NCI-H1930 (cell line): Measurements from ENCODE around the gene RAD21L1.
"Not testable (repeated sequence)": the region's sequence is repeated elsewhere in the genome, so short reads cannot be mapped to it uniquely, and the experiment has no call there.

Experiments
- DNase-seq, 2 experiments: peaks; one replicate each; lab custom pipeline; 2025; lab: John Stamatoyannopoulos, UW

RAD21L1 gene

DNA sequence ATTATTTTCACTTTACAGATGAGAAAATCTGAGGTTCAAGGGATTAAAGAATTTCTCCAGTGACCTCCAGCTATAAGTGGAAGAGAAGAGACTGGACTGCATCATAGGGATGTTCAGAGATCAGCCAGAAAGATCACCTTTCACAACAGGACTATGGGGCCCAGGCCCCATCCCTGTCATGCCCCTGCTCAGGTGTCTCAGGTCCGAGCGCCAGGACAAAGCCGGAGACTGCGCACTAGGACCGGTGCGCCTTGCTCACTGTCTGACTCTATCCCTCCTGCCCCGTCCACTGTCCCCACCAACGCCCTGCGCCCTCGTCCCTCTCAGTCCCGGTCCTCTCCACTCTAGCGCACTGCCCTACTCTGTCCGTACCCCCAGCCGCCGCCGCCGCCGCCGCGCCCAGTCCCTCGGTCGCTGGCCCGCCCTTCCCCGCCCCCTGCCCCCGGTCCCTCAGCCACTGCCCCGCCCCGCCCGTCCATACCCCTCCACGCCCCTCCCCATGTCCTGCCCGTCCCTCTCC lies 521 bp upstream of the RAD21L1 start:
- DNase-seq, result peak; percentile 50 to 57

DNA sequence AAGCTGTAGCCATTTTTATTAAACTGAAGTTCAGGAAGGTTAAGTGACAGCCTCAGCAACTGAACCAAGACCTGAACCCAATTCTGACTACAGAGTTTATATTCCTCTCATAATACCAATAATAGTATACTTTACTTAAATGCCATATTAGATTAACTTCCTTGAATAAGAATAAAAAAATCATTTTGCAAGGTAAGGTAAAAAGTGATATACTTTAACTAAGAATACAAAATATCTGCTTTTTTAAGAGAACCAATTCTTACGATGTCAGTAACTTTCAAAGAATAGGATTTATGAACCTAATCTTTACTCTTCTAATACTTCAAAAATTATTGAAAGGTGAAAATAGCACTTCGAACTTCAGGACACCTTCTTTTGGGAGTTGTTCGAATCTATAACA lies 3.7 kb downstream of the RAD21L1 start:
- no peak for DNase-seq

DNA sequence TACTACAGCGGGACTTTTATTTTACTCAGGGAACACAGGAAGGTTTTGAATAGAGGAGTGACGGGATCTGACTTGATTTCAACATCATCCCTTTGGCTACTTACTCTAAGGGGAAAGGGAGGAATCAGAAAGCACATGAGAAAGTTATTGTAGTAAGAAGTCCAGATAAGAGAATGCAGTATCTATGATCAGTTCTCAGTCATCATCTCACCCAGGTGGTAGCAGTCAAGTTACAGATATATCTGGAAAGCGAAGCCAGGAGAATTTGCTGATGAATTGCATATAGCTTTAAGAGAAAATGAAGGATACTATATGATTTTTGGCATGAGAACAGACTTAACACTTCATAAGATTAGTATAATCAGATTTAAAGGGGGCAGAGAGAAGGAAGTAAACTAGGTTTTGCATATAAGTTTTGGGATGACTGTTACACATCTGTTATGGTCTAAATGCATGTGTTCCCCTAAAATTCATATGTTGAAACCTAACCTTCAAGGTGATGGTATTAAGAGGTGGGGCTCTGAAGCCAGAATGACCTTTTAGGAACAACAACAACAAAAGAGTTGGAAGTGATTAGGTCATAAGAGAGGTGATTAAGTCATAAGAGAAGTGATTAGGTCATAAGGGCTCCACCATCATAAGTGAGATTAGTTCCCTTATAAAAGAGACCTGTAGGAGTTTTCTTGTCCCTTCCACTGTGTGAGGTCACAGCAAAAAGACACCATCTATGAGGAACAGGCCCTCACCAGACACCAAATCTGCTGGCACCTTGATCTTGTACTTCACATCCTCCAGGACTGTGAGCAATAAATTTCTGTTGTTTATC lies 6.7 kb downstream of the RAD21L1 start:
- no peak for DNase-seq

DNA sequence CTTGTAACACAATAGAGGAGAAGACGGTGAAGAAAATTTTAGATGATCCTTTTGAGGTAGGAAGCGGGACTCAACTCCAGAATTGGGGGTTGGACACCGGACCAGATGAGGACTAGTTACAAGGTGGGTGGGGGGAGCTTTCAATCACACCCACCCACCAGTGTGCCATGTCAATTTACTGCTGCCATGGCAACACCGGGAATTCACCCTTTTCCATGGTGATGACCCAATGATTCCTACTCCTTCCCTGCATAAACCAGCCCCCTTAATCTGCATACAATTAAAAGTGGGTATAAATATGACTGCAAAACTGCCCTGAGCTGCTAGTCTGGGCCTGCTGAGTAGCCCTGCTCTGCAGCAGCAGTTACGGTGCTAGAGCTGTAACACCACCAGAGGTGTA lies 14.7 kb downstream of the RAD21L1 start:
- no peak for DNase-seq

DNA sequence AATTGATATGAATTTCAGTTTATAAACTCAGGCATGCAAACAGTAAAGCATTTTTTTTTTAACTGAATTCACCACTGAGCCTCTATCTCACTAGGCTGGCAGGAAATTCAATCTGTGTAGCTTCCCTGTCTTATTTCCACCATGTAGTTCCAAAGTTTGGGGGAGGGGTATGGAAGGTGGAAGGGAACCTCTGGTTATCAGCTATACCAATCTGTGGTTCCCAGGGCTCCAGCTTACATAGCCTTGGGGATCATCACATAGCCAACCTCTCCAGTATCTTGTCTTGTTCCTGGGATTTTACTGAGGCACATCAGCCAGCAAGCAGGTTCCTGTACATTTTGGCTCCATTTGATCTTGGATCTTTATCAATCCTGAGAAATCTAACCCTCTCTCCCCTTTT lies 15.6 kb downstream of the RAD21L1 start:
- DNase-seq, result no peak

DNA sequence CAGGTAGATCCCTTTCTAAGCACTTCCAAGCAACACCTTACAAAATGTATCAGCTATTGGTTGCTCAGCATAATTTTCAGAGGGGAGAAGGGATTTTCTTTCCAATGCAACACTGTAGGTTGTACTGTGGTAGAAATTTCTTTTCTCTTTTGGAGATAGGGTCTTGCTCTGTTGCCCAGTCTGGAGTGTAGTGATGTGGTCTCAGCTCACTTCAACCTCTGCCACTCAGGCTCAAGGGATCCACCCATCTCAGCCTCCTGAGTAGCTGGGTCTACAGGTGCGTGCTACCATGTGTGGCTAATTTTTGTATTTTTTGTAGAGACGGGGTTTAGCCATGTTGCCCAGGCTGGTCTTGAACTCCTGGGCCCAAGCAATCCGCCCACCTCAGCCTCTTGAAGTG lies 16.3 kb downstream of the RAD21L1 start:
- DNase-seq, result no peak

DNA sequence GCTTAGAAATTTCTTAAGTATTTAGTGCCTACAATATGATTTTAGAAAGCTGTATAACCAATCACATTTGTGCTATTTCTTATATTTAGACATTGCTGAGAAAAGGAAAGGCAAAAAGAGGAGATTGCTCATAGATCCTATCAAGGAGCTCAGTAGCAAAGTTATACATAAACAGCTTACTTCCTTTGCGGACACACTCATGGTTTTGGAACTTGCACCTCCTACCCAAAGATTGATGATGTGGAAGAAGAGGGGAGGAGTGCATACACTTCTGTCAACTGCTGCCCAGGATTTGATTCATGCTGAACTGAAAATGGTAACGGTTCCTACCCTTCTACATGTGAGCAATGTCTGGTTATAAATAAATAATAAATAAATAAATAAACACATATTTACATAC lies 16.7 kb downstream of the RAD21L1 start:
- DNase-seq, result no peak

DNA sequence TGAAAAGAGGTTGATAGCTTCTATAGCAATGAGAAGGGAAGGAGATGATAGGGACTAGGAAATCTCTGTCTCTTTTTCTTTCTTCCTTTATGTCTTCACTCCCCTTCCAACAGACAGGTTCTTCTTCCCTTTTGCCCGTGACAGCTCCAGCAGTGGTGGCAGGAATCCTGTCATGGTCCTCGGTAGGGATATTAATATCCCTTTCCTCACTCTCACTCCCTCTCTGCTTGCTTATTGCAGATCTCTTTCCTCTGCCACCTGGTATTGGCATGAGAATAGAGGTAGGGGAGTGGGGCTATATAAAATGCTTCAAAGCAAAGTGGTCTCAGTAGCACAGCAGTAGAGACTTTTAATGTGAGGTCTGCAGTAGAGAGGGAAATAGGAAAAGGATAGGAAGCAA lies 19.7 kb downstream of the RAD21L1 start:
- DNase-seq, result no peak

DNA sequence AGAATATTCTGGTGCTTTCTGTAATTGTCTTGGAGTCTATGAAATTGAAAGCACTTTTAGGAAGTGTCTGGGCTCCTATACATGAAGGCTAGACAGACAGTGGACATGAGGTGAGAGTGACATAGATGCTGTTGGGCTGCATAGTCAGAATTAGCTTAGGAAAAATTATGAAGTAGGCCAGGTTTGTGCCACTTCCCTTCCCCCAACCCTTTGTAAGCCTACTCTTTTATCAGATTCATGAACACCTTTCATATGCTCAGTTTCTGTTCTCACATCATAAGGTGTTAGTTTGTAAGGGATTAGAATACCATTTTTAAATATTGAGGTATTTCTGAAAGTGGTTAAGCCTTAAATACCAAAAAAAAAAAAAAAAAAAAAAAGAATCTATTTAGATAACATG lies 21.8 kb downstream of the RAD21L1 start:
- DNase-seq, result no peak

DNA sequence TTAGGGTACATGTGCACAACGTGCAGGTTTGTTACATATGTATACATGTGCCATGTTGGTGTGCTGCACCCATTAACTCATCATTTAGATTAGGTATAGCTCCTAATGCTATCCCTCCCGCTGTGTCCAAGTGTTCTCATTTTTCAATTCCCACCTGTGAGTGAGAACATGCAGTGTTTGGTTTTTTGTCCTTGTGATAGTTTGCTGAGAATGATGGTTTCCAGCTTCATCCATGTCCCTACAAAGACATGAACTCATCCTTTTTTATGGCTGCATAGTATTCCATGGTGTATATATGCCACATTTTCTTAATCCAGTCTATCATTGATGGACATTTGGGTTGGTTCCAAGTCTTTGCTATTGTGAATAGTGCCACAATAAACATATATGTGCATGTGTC lies 24.4 kb downstream of the RAD21L1 start:
- DNase-seq, result not testable (repeated sequence)

DNA sequence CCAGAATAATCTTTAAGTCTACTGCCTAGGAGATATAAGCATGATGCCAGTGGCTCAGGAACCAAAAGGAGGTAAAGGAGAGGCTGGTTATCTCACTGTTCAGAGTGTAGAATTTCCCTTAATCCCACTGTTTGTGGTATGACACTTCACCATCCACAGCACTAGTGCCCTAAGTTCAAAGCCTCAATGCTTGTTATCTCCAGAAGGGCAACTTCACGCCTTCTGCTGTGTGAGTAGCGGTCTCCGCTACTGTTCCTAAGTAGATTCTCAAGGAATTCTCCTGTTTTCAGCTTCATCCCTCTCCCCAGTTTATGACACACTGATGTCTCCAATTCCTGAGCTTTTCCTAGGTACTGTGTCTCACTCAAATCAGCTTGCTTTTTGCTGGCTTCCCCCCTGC lies 26.6 kb downstream of the RAD21L1 start:
- DNase-seq, result no peak

DNA sequence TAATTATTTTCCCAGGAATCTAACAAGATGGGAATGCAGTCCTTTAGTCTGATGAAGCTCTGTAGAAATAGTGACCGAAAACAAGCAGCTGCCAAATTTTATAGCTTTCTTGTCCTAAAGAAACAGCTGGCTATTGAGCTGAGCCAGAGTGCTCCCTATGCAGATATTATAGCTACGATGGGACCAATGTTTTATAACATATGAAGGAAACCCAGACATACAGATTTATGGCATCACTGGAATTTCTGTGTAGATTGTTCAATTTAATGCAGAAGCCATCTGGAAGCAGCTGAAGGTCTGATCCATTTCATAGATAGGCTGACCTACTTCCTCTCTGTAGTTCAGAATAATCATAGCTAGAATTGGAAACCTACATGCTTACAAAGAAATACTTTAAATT lies 28.4 kb downstream of the RAD21L1 start:
- DNase-seq, result no peak

DNA sequence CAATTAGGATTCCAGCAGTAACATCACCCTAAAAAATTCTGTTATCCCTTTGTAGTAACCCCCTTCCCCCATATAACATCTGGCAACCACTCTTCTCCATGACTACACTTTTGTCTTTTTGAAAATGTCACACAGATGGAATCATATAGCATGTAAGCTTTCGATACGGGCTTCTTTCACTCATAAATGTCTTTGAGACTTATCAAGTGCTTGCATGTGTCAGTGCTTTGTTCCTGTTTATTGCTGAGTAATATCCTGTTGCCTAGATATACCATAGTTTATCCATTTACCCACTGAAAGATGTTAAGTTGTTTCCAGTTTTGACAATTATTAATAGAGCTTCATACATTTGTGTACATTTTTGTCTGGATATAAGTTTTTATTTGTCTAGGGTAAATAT lies 29.8 kb downstream of the RAD21L1 start:
- no peak for DNase-seq

DNA sequence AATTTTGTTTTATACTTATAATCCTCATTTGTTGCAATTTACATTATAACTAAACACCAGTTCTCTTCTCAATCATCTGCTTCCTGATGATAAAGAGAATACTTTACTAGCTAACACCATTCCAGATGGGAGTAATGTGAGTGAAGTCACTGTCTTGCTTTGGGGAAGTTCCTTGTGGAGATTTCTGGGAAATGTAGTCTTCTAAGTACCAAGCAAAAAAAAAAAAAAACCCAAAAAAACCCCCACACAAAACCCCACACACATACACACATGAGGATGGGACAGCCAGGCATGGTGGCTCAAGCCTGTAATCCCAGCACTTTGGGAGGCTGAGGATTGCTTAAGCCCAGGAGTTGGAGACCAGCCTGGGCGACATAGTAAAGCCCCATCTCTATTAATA lies 38.0 kb downstream of the RAD21L1 start:
- no peak for DNase-seq

DNA sequence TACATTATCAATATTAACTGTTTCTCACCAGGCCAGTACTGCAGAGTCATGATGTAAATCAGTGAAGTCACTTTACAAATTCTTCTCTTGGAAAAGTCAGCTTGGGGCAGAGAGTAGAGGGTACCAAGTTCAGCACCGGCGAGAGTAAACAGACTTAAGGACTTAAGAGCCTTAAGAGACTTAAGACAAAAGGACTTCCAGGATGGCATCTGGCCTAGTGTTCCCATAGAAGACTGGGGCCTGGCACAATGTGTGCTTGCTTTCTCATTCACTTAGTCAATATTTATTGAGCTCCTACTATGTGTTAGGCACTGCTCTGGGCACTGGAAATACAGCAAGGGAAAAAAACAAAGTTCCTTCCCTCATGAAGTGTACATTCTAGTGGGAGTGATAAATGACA lies 38.9 kb downstream of the RAD21L1 start:
- DNase-seq, result no peak

DNA sequence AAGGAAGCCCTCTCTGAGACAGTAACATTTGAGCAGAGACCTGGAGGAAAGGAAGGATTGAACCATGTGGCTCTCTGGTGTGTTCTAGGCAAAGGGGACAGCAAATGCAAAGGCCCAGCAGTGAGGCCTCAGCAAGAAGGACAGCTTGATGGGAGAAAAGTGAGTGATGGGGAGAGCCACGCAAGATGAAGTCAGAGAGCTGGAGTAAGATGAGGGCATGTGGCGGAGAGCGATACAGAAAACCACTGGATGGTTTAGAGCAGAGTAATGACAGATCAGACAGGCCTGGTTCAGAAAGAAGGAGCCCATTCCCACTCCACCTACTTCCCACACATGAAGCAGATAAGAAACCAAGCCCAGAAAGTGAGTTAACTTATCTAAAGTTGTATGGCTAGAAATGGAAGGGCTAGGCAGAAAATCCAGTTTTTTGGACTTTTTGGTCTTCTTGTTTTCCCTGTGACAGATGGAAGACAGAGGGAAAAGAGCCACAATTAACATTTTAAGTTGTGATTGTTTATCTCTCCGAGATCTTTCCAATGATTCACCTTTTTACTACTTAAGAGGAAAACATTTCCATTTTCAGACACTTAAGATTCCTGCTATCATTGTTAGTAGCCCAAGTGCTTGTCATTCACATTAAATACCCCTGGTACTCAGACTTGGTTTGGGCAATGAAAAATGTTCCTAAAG lies 39.5 kb downstream of the RAD21L1 start:
- no peak for DNase-seq

DNA sequence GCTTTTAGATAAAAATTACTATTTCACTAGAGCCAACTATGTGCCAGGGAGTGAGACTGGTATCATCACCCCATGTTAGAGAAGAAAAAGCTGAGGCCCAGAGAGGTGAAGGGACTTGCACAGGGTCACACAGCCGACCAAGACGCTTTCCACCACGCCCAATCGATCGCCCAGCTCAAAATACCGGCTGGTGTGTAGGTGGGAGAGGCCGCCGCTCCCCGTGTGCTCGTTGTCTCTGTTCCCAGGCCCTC lies 40.0 kb downstream of the RAD21L1 start:
- no peak for DNase-seq

DNA sequence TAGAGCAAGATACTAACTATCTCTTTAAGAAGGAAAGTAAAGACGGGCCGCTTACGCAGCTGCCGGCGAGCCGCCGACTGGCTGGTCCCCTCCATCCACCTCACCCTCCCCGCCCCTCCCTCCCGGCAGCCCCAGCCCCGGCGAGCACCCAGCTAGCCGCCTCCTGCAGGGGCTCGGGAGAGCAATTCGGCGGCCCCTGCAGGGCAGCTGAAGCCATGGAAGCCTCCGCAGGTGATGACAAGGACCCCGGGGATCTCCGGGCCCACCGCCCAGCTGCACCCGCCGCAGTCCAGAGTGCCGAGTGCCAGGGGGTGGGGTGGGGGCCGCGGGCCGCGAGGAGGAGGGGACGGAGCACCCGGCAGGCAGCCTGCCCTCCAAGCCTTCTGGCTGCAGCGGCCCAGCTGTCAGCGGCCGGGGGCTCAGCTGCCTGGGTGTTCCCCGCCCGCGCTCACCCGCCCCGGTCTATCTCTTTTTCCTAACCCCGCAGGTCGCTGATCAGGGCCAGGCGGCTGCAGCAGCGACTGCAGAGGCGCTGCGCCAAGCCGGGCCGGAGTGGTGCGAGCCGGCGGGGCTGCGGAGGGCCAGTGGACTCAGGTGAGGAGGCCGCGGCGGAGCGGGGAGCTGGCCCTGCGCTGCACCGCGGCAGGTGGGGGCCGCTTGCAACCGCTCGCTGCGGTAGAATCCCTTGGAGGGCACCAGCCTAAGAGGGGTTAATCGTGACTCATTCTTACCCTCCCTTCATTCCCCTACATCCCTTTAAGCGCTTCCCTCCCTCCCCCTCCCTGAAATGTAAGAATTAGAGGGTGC lies 40.5 kb downstream of the RAD21L1 start, which contains the start of gene SNPH:
SNPH (plus strand) TSS at position 128 of the 807 bp plus-strand sequence. CDS start 29,946 bp downstream, outside the sequence.
- DNase-seq, result peak in 1 of 2 experiments; percentile 32

DNA sequence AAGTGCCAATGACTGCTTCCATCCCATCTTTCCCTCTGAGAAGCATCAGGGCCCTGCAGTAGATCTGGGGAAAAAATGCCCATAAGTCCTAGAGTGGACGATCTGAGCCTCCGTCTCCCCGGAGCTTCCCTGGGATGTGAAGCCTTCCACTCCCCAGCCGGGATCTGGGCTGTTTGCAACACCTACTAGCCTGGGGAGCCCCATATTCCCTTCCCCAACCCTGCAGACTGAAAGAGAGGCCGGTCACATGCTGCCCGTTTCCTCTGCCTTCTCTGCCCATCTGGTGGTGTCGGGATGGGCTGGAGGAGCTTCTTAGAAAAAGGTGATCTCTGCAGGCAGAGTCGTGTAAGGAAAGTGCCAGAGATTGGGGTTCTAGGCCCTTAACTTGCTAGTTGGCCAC lies 41.3 kb downstream of the RAD21L1 start:
- no peak for DNase-seq

DNA sequence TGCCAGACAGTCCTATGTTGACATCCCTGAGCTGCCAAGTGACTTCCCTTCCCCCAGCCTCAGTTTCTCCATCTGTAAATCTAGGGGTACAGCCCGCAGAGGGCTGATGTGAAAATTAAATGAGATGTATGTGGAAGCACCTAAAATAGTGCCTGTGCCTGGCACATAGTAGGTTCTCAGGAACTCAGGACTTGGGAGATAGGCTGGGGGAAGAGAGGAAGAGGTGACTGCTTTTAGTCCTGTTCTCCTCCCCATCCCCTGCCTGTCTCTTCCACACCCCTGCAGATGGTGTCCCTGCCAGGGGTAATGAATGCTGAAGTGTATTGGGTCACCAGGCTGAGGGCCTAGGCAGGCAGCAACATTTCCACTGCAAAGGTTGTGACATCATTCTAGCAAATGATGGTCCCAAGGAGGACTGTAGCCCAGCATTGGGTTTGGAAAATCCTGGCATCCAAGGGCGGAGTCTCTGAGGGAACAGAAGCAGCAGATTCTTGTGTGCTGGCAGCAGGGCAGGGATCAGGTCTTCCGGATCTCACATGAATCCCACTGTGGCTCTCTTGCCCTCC lies 42.0 kb downstream of the RAD21L1 start:
- DNase-seq, result no peak

DNA sequence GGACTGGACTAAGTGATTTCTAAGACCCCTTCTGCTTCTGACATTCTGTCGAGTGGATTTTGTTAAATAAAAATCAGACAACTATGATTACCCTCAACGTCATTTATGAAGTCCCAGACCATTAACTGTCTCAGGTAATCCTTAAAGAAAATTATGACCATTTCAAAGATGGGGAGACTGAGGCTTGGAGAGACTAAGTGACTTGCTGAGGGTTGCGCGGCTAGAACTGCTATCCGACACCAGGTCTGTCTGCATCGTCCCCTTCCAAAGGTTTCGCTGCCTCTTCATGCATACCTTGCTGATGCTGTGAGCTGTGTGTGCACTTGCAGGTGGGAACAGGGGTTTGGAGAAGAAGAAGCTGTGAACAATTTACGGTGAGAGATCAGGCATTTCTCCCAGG lies 43.4 kb downstream of the RAD21L1 start:
- no peak for DNase-seq

DNA sequence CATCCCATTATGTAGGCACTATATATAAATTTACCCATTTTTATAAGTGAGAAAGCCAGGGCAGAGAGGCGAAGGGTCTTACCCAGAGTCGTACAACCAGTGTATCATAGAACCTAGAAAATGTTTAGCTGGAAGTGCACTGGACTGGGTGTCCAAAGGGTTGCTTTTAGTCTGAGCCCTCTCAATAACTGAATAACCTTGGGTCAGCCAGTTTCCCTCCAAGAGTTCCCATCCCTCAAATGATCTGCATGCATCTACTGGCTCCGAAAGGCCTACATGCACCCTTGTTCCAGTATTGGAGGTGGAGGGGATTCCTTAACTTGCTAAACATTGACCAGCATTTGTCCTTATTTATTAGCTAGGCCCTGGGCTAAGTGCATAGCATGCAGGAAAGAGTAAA lies 44.0 kb downstream of the RAD21L1 start:
- no peak for DNase-seq
